Hypothalamus (tissue), 51 donors: ENCODE data around the gene TTLL5.
"Not testable (repeated sequence)": the region's sequence is repeated elsewhere in the genome, so short reads cannot be mapped to it uniquely, and the experiment has no call there.

Experiments used
- DNase-seq, 51 donors: peaks; one replicate each; lab custom pipeline; 2025; lab: John Stamatoyannopoulos, UW

TTLL5 gene

GRCh38 chr14:75904311-75904710 is 243.3 kb downstream of the TTLL5 start:
- no peak for DNase-seq

- DNase-seq: peak in 7 of 51 donors; percentile 9 to 28 (median 16)
Measured at GRCh38 chr14:75905147-75905904, 244.3 kb downstream of the TTLL5 start.

- no peak for DNase-seq
Measured at GRCh38 chr14:75906228-75906627, 245.2 kb downstream of the TTLL5 start.

GRCh38 chr14:75906680-75907280 is 245.7 kb downstream of the TTLL5 start:
- DNase-seq: peak in 32 of 51 donors; percentile 14 to 84 (median 42)

GRCh38 chr14:75907756-75908359 is 246.8 kb downstream of the TTLL5 start:
- DNase-seq: no peak

- no peak for DNase-seq
Measured at GRCh38 chr14:75909630-75910029, 248.6 kb downstream of the TTLL5 start.

- DNase-seq: no peak
Measured at GRCh38 chr14:75910048-75910447, 249.0 kb downstream of the TTLL5 start.

GRCh38 chr14:75911883-75912282 is 250.8 kb downstream of the TTLL5 start:
- DNase-seq: peak in 34 of 51 donors; percentile 7 to 76 (median 45)

GRCh38 chr14:75913183-75913582 is 252.1 kb downstream of the TTLL5 start:
- DNase-seq: no peak

- DNase-seq: no peak
Measured at GRCh38 chr14:75915045-75915444, 254.0 kb downstream of the TTLL5 start.

- no peak for DNase-seq
Measured at GRCh38 chr14:75917322-75917945, 256.4 kb downstream of the TTLL5 start.

- DNase-seq: peak in 1 of 51 donors; percentile 22
Measured at GRCh38 chr14:75917946-75918335, 256.9 kb downstream of the TTLL5 start.

GRCh38 chr14:75920421-75920820 is 259.4 kb downstream of the TTLL5 start:
- not testable (repeated sequence) for DNase-seq

- not testable (repeated sequence) for DNase-seq
Measured at GRCh38 chr14:75925141-75925840, 264.2 kb downstream of the TTLL5 start.

- DNase-seq: no peak
Measured at GRCh38 chr14:75926431-75927115, 265.5 kb downstream of the TTLL5 start.

- no peak for DNase-seq
Measured at GRCh38 chr14:75927564-75928087, 266.6 kb downstream of the TTLL5 start.

- peak in 6 of 51 donors; percentile 11 to 48 (median 22) for DNase-seq
Measured at GRCh38 chr14:75928690-75929181, 267.7 kb downstream of the TTLL5 start.

GRCh38 chr14:75933712-75934296 is 272.8 kb downstream of the TTLL5 start:
- no peak for DNase-seq

GRCh38 chr14:75934998-75935628 is 274.1 kb downstream of the TTLL5 start:
- DNase-seq: peak in 3 of 51 donors; percentile 23 to 77 (median 31)
